Measurements from ENCODE around the gene GON4L.
"Not testable (repeated sequence)": the region's sequence is repeated elsewhere in the genome, so short reads cannot be mapped to it uniquely, and the experiment has no call there.

The GON4L gene

DNA sequence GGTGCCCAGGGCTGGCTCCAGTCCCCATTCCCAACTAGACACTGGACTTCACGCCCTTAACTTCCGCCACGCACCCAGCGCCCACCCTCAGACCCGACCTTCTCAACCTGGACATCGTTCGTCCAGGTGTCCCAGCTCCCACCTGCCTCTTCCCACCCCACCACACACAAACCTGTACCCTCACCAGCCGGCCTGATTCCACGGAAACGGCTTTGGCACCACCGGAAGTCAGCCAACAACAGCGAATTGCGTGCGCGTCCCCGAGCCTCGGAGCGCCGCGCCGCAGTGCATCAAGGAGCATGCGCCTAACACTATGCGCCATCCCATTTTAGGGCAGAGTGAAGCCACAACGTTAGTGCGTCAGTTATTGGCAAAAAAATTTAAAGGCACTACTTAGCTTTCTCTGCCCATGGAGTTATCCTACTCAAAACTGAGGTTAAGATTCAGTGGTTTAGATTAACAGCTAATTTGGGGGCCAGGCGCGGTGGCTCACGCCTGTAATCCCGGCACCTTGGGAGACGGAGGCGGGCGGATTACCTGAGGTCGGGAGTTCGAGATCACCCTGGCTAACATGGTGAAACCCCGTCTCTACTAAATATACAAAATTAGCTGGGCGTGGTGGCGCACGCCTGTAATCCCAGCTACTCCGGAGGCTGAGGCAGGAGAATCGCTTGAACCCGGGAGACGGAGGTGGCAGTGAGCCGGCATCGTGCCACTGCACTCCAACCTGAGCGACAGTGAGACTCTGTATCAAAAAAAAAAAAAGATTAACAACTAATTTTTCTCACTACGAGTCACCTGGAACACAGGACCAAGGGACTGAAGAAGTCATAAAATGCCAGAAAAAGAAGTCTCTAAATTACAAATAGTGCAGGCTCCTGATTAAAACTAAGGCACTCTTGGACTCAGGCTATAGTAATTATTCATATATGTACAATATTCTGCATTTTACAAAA, at the start of gene GON4L:
Gene GON4L (minus strand): TSS at position 240 of the 956 bp plus-strand sequence. CDS start 3,434 bp downstream, outside the sequence.
- peak; percentile 92 for DNase-seq

DNA sequence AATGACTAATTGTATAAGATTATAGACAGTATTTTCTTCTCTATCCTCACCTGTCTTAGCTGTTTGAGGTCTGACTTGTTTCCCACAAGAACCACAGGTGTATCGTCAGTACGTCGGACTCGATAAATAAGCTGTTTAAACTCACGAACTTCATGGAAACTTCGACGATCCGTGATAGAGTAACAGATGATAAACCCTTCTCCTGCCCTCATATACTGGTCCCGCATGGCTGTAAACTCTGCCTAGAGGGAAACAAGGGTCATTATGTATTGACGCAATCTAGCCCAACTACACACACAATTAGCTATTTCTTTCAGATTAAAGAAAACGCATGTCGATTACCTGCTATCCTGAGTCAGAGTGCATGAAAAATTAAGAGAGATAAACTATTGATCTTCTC, 47.2 kb upstream of the GON4L start:
- DNase-seq: no peak

DNA sequence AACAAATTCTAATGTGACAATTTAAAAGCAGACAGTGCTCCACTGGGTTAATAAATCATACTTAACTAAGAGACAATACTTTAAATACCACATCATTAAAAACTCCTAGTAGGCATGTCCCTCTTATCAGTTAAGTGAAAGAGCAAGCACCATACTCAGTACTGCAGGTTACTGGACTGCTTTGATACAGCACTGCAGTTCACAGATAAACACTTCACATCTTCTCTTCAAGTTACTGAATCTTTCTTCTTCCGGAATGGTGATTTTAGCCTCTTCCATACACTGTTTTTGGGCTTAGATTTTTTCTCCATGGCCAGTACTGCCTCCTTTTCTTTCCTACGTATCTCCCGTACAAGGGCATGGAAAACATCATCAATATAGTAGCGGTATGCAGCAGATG, 43.1 kb upstream of the GON4L start:
- no peak for DNase-seq

DNA sequence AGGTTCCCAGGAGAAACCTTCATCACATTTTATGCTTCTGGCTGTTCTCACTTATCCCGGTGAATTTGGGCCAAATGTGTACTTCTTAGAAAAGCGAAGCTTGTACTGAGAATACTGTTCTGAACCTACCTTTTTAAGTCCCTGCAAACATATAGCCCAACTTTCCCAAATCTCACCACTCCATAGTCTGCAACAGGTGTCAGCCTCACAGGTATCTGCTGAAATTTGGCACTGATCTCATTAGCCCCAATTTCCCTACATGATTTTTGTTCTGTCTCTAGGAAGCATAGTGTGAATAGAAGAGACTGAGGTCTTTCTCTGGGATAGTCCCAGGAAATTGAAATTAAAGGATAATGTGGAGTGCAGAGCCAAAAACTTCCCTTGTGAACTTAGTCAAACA, 42.7 kb upstream of the GON4L start:
- DNase-seq: no peak

DNA sequence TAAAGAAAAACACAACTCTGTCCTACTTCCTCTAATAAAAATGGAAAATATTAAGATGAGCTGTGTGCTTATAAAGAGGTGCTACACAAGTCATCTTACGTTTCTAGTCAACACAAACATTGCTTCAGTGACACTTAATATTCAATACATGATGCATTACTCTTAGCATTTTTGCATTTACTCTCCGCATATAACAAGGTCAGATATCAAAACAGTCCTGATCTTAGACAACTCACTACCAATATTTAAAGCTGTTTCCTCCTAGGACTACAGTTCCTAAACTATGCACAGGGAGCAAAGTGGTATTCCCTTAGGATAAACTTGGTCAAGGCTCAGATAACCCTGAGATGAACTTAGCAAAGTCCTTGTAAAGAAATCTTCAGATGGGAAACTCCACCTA, 41.9 kb upstream of the GON4L start:
- DNase-seq: no peak

- no peak for DNase-seq
Measured at GRCh38 chr1:155897746-155898145, 40.7 kb upstream of the GON4L start.

DNA sequence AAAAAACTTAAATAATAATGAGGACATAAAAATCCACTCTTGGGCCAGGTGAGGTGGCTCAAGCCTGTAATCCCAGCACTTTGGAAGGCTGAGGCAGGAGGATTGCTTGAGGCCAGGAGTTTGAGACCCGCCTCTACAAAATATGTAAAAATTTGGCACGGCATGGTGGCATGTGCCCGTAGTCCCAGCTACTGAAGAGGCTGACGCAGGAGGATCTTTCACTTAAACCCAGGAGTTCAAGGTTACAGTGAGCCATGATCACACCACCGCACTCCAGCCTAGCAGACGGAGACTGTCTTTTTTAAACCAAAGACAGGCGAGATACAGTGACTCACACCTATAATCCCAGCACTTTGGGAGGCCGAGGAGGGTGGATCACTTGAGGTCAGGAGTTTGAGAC, 39.5 kb upstream of the GON4L start:
- not testable (repeated sequence) for DNase-seq

DNA sequence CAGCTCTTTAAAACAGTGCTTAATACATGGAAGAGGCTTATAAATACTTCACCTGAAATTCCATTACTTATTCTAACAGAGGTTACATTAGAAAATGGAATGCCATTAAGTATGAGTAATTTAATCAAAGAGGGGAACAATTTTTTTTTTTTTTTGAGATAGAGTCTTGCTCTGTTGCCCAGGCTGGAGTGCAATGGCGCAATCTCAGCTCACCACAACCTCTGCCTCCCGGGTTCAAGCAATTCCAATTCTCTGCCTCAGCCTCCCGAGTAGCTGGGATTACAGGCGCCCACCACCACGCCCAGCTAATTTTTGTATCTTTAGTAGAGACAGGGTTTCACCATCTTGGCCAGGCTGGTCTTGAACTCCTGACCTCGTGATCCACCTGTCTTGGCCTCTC, 38.6 kb upstream of the GON4L start:
- DNase-seq: not testable (repeated sequence)

GRCh38 chr1:155893389-155894142, 36.6 kb upstream of the GON4L start:
- DNase-seq: peak; percentile 86

DNA sequence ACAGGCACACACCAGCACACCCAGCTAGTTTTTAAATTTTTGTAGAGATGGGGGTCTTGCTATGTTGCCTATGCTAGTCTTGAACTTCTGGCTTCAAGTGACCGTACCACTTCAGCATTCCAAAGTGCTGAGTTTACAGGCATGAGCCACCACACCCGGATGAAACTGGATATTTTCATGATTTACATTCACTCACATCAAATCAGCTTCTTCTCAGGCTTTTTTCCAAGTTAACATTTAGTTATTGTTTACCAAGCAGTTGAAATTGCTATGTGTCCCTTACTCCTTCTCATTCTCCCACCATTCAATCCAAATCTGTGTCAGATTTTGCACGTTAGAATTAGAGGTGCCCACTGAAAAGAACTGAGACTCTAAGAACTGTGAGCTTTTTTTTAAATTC, 35.8 kb upstream of the GON4L start:
- DNase-seq: peak; percentile 77

GRCh38 chr1:155890251-155890650, 33.2 kb upstream of the GON4L start:
- no peak for DNase-seq

DNA sequence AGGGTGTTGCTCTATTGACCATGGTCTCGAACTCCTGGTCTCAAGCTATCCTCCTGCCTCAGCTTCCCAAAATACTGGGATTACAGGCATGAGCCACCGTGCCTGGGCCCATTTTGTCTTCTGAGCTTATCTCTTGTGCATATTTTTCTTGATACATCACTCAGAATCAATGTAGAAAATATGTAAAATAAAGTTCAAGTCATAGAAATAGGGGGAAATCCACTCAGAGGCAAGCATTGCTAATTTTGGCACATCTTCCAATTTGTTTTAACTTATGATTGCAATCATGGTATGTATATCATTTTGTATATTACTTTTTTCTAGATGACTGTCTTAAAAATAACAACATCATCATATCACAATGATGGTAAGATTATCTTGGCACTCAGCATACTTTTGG, 32.6 kb upstream of the GON4L start:
- DNase-seq: peak; percentile 41

DNA sequence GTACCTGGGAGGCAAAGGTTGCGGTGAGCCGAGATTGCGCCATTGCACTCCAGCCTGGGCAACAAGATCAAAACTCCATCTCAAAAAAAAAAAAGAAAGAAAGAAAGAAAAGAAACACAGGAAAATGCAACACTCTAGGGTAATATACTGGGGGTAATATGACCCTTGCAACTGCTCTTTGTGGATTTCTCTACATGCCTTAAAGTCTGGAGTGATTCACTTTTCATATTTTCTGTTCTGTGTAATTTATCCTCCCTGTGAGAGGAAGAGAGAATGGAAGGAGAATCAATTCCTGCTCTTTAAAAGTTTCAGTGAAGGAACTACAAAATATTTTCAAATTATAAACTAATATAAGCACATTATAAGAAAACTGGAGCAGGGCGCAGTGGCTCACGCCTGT, 31.5 kb upstream of the GON4L start:
- peak; percentile 75 for DNase-seq

- DNase-seq: no peak
Measured at GRCh38 chr1:155884982-155885381, 28.0 kb upstream of the GON4L start.

DNA sequence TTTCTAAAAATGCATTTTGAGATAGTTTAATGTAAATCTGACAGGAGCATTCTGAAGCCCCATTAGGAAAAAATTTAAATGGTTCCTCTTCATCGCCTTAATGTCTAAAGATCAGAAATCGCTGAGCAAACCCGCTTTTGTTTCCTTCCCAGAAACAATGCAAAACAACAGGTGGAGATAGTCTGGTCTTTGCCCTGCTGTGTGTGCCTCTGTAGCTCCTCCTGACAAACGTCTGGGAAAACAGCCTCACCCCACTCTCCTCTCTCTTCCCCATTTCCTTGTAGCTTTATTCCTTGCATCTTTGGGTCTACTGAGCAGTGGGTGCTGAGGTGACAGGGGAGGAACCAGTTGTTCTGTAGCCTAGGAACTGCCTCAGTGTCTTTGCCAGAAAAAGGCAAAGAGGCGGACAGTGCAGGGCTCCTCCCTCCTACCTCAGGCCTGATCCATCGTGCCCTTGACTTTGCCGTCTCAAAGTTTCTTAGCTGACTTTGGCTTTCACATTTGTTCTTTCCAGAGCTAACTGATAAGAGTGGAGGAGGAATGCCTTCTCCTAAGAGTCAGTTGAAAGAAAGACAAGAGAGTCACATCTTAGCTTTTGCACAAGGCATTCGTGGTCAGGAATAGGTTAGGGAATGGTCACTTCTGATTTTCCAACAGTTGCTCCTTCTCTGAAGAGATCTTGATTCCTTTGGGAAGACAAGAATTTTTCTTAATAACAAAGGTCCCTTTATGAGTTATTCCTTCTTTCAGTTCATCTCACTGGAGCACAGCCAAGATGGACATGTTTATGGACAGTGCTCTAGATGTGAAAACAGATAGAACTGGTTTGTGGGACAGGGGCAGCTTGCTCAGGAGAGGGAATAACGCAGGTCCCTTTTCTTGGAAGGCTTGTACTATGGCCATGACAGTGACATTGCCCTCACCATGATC, 27.3 kb upstream of the GON4L start:
- peak; percentile 7 for DNase-seq

GRCh38 chr1:155882766-155883165, 25.8 kb upstream of the GON4L start:
- no peak for DNase-seq

DNA sequence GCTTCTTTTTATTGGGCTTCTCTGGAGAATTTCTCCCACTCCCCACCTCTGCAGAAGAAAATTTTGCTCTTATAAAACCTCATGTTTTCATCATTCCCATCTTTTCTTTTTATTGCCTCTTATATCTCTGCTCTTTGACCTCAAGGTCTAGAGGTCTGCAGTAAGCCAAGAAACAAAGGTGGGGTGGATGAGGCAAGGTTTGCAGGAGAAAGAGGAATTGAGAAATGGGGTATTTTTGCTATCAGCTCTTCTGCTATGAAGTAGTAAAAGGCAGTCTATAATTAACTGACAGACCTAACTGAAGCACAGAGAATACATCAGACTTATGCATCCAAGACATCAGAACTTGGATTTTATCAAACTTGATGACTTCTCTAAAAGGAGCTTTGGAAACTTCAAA, 25.2 kb upstream of the GON4L start:
- no peak for DNase-seq

DNA sequence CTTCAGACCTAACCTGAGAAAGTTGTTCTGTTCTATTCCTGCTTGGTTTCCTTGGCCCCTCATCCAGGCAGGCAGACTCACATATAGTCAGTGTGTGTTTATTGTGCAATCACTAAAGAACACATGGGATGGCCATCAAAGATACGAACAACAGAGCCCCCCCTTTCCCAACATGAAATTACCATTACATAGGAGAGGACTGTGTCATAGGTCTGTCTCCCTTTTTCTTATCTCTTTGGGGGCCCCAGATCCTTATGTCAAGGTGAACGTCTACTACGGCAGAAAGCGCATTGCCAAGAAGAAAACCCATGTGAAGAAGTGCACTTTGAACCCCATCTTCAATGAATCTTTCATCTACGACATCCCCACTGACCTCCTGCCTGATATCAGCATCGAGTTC, 23.9 kb upstream of the GON4L start:
- DNase-seq: no peak

- no peak for DNase-seq
Measured at GRCh38 chr1:155880251-155880650, 23.2 kb upstream of the GON4L start.

GRCh38 chr1:155877945-155878344, 20.9 kb upstream of the GON4L start:
- DNase-seq: no peak

GRCh38 chr1:155873860-155874259, 16.8 kb upstream of the GON4L start:
- peak; percentile 24 for DNase-seq

DNA sequence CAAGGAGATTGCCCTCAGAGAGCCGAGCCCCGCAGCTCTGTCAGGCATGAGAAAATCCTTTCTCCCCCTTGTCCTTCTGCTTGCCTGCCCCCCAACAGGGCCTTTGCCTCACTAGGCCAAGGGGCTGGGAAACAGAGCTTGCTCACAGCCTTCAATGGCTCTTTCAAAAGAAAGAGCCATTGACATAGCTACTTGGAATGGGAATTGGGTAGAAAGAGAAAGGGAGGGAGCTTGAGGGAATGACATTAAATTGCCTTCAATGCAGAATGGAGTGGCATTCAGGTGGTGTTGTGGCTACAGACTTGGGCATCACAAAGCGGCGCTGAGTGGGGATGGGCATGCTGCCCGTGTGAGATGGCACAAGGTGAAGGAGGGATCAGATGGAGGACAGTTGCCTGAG, 15.5 kb upstream of the GON4L start:
- no peak for DNase-seq

DNA sequence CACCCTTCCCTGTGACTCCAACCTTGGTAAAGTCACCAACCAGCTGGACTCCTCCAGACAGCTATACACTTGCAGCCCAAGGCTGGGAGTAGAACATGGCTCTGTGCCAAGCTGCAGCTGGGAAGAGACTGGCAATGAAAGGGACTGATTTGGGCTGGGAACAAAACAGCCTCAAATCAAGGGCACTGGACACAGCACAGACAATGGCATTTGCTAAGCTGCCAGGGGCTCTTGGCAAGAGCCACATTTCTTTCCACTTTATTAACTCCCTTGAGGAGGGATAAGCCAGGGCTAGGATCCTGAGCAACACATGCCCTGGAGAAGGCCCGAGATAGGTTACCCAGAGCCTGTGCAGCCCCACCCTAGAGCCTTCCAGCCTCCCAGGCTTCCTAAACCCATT, 14.4 kb upstream of the GON4L start:
- no peak for DNase-seq

Data from fibroblast of upper back skin (primary cell).